GM19035 (cell line): ENCODE data around the gene ACIN1.

ENCODE experiments used
- ATAC-seq: cut with Tn5 transposase; IDR thresholded peaks from one replicate; pipeline ENCODE4 v1.9.1; 2021; ENCODE audit not compliant: unreplicated experiment

The ACIN1 gene, protein sequence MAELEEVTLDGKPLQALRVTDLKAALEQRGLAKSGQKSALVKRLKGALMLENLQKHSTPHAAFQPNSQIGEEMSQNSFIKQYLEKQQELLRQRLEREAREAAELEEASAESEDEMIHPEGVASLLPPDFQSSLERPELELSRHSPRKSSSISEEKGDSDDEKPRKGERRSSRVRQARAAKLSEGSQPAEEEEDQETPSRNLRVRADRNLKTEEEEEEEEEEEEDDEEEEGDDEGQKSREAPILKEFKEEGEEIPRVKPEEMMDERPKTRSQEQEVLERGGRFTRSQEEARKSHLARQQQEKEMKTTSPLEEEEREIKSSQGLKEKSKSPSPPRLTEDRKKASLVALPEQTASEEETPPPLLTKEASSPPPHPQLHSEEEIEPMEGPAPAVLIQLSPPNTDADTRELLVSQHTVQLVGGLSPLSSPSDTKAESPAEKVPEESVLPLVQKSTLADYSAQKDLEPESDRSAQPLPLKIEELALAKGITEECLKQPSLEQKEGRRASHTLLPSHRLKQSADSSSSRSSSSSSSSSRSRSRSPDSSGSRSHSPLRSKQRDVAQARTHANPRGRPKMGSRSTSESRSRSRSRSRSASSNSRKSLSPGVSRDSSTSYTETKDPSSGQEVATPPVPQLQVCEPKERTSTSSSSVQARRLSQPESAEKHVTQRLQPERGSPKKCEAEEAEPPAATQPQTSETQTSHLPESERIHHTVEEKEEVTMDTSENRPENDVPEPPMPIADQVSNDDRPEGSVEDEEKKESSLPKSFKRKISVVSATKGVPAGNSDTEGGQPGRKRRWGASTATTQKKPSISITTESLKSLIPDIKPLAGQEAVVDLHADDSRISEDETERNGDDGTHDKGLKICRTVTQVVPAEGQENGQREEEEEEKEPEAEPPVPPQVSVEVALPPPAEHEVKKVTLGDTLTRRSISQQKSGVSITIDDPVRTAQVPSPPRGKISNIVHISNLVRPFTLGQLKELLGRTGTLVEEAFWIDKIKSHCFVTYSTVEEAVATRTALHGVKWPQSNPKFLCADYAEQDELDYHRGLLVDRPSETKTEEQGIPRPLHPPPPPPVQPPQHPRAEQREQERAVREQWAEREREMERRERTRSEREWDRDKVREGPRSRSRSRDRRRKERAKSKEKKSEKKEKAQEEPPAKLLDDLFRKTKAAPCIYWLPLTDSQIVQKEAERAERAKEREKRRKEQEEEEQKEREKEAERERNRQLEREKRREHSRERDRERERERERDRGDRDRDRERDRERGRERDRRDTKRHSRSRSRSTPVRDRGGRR

DNA sequence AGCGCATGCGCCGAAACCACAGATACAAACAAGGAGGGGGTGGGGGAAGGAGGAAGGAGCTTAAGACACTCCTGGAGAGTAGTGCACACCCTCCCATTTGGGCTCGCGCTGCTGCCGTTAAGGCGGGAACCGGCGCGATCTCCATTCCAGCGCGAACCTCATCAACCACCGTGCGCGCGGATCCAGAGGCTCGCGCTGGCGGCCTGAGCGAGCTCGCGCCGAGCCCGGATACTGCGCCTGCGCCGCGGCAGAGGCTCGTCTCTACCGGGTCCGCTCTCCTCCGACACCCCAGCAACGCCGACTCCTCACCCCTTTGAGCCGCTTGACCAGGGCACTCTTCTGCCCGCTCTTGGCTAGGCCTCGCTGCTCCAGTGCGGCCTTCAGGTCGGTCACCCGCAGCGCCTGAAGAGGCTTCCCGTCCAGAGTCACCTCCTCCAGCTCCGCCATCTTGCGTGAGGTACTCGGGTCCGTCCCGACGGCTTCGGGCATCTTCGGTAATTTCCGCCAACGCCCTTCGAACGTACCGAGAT lies at the start of gene ACIN1:
Gene ACIN1 (minus strand): TSS at position 471 of the 530 bp plus-strand sequence. CDS start 24 bp downstream, at position 447.
- peak; percentile 39 for ATAC-seq

DNA sequence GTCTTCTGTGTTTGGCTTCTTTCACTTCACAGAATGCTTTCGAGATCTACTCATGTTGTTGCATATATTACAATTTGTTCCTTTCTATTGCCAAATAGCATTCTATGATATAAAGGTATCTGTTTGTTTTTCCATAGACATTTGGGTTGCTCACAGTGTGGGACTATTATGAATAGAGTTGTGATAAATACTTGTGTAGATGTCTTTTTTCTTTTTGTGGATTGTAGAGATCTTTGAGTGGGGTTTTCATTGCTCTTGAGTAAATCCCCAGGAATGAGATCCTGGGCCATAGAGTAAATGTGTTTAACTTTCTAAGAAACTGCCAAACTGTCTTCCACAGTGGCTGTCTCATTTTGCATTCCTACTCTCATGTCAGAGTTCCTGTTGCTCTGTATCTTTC lies 49.0 kb upstream of the ACIN1 start:
- ATAC-seq: no peak

DNA sequence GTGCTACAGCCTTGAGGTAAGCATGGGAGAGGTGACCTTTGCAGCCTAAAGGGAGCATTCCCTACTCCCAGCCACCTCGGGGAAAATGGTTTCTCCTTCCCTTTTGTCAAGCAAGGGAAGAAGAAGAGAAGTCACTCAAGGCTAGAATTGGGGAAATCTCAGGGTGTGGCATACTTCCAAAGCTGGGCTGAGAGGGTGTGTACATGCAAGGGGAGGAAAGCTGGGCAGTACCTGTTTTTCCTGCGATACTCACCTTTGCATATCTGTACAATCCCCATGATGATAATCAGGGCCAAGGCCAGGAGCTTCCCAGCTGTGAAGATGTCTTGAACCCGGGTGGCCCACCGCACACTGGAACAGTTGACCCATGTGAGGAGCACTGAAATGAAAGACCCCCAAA lies 47.9 kb upstream of the ACIN1 start:
- no peak for ATAC-seq

DNA sequence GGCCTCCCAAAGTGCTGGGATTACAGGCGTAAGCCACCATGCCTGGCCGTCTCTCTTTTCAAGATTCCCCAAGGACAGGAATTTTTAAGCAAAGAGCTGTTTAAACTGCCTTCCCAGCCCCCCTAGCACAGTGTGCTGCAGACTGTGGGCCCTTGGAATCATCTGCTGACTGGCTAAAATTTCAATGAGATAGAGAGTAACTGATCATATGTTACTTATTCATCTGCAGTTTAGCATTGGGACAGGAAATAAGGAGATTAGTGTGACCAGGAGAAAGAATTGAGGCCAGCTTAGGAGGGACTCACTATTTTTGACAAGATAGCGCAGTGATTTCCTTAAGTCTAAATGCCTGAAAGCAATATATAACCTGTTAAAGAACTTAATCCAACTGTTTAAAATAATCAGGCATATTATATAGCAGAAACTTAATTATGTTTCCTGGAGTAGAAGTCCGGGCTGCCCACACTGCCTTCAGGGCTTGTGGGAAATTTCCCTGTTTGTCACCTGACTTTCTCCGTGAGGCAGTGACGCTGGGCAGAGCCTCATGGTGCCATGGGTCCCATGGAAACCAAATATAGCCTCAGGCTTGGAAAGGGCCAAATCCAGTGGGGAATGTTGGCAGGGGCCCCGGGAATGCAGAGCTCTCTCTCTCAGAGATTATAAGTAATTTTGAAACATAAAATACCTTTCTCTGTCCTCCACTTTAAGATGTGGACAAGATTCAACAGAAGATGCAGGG lies 46.9 kb upstream of the ACIN1 start:
- ATAC-seq: no peak

DNA sequence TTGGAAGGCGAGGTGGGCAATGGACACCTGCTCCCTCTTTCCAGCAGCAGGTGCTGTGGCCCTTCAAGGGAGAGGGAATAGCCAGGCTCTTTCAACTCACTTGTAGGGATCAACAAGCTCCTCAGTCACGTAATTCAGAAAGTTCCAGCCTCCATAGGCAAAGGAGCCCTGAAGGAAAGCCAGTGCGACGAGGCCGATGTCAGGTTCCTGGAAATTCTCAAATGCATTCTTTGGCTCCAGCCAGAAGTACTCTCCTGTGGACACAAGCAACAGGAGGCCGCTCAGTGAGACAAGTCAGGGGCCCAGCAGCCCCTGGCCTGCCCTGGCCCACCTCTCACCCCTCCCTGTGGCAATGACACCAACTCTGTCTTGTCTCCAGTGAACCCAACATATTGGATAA lies 45.4 kb upstream of the ACIN1 start:
- no peak for ATAC-seq

DNA sequence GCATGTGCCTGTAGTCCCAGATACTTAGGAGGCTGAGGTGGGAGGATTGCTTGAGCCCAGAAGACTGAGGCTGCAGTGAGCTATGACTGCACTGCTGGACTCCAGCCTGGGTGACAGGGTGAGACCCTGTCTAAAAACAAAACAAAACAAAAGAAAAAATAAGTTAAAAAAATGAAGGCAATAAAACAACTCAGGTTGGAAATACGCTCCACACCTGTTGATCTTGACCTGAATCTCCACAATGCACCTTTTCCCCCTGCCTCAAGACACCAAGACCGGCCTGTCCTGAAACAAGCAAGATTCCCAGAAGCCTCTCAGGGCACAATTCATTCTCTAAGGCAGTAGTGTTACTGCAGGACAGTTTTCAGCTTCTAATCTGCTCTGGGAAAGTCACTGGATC lies 44.9 kb upstream of the ACIN1 start:
- no peak for ATAC-seq

DNA sequence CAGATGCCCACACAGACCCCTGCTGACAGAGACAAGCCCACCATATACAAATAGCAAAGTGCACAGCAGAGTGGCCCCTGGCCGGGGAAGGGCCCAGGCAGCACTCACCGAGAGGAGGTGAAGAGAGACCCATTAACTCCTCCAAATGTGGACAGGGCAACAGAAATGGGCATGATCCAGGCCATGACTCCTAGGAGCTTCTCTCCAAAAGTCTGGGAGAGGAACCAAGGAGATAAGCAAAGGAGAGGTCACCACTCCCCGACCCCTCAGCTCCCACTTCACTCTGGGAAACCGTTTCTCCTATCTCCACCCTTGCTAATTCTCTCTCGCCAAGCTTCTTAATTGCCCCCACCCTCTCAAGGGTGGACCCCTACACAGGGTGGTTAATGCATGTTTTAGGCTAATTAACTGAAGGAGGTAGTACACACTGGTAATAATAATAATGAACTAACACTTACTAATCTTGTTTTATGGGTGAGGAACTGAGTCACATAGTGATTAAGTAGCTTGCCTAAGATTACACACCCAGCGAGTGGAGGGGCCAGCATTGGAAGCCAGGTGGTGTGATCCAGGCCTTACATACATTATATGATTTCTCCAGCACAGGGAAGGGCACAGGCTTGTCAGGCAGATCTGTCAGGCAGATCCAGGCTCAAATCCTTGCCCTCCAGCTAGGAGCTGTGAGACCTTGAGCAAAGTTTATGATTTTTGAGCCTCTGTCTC lies 43.0 kb upstream of the ACIN1 start:
- ATAC-seq: no peak

DNA sequence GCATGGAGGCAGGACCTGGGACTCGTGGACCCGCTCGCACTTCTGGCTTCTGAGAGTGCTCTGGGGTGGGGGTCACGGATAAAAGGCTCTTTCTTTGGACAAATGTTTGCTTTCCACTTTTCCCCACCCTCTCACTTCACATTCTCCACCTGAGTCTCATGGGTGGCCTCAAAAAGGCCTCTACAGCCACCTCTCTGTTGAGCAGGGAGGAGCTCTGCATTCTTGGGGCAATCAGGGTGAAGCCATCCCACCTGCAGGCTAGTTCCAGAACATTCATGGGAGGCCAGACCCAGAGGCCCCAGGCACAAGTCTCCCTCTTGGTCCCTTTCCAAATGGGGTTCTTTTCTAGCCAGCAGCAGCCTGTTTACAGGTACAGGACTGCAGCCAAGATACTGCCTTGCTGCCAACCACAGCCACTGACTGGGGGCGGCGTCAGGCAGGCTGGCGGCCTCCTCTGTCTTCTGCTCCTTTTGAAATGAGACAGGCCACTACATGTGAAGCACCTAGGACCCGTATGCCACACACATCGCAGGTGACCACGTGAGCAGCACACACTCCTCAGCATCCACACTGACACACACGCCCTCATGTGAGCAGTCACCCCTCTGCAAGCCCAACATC lies 42.4 kb upstream of the ACIN1 start:
- ATAC-seq: no peak

DNA sequence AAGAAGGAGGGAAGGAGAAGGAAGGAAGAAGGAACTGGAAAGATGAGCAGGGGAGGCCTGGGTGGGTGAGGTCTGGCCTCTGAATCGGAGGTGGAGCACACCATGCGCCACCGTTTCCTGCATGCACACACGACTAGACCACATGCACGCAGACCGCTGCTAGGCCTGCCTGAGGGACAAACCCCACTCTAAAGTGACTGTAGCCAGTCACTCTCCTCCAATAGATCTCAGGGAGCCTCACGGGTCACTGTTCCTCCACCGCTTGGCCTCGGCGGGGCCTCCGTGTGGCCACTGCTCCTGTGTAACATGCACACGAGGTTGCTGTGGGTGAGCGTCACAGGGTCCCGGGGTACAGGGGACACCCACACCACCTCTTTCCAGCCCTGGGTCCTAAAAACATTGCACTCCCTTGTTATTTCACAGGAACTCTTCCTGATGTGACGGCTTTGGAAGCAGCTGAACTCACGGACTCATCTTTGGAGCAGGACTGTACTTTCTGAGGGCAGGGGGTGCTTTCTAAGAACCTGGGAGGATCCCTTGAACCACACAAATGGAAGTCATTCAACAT lies 41.7 kb upstream of the ACIN1 start:
- ATAC-seq: no peak

DNA sequence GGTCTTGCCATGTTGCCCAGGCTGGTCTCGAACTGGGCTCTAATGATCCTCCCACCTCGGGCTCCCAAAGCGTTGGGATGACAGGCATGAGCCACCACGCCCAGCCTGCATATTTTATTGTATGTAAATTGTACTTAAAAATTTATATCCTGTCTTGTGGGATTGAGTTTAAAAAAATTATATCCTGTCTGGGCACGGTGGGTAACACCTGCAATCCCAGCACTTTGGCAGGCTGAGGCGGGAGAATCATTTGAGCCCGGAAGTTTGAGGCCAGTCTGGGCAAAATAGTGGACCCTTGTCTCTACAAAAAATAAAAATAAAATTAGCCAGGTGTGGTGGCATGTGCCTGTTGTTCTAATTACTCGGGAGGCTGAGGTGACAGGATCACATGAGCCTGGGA lies 38.0 kb upstream of the ACIN1 start:
- no peak for ATAC-seq

DNA sequence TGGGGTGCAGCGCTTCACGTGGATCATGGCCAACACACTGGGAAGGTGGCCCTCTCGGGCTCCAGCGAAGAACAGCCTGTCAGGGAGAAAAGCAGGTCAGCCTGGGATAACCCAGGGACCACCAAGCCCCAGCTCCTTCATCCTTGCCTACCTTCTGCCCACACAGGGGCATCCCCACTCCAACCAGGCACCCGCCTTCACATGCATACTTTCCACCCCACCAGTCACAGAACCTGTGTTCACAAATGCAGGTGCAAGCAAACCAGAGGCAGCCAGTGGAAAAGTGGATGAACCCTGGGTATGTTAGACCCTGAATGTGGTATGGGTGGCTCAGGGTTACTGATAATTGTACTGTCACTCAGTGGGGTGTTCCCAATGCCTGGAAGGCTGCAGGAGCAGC lies 36.5 kb upstream of the ACIN1 start:
- ATAC-seq: no peak

DNA sequence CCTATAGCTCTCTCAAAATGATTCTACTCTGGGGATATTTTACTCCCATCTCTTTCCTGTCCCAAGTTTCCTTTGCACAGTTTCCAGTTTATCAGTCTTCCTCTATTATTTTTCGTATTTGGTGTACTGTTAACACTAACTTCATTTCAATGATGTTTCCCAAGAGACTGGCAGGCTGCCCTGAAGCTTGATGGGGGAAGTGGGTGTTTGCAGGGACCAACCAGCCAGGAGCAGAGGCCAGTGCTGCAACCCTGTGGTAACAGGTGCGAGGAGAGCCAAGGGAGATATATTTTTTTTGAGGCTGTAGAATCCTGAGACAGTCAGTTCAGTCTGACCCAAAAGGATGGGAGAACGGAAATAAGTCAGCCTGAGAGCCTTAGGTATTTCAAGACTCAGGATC lies 35.9 kb upstream of the ACIN1 start:
- ATAC-seq: no peak

DNA sequence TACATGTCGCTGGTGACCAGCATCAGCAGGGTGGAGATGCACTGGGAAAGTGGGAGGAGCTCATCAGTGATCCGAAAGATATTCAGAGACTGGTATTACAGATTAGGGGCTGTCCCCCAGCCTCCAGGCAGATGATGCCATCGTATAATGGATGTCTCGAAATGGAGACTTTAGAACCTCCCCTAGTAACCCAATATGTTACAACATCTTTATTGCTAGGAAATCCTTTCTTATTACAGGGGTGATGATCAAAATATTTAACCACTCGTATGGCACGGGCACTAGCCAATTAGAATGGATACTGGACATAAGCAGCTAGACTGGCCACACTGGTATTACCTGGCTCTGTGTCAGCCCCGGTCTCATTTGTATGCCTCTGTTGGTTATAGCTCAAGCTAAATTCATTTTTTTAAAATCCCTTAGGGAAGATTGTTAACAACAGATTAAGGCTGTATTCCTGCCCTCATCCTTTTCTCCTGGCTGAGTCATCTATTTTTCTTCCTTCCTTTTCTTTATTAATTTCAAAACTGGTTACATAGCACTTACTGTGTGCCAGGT lies 34.9 kb upstream of the ACIN1 start:
- no peak for ATAC-seq

DNA sequence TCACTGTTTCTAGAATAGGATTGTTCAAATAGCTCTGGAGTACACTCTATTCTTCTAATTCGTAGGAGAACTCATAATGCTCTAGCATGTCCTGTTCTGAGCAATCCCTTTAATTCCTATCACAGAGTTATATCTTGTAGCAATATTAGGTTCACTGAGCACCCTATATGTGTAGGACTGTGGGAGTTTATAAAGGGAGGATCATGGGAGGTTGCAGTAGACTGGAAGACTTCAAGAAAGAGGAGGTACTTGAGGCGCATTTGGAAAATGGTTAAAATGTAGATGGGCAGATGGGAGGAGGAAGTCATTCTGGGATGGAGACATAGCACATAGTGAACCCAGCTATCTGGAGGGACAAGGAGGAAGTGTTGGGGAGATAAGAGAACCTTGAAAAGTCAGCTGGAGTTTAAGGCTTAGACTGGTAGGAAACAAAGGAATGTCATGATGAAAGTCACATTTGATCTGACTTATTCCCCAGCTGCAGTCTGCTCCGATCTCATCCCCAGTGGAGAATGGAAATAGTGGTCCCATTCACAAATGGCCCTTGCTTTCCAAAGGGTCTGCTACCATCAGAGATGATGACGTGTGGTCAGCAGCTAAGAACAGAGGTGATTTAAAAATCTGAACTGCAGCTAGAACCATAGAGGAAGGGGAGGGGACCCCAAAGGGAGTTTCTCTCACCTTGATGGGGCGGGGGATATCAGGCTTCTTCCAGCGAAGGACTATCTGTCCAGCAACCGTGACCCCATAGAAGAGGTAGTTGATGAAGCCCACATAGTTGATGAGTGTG lies 34.2 kb upstream of the ACIN1 start:
- ATAC-seq: no peak

DNA sequence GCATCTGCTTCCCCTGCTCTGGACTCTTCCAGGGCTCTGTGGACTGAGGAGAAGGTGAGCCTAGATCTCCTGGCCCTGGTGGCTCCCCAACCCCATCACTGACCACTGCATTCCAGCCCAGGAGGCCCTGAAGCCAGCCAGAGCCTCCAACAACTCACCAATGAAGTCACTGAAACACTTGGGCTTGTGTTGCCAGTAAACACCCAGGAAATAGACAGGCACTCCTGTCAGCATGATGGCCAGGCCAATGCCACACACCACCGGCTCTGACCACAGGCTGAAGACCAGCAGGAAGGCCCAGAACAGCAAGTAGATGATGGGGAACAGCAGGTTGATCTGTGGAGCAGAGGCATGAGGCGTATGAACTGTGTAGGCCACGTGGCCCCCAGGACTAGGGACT lies 32.9 kb upstream of the ACIN1 start:
- ATAC-seq: no peak

DNA sequence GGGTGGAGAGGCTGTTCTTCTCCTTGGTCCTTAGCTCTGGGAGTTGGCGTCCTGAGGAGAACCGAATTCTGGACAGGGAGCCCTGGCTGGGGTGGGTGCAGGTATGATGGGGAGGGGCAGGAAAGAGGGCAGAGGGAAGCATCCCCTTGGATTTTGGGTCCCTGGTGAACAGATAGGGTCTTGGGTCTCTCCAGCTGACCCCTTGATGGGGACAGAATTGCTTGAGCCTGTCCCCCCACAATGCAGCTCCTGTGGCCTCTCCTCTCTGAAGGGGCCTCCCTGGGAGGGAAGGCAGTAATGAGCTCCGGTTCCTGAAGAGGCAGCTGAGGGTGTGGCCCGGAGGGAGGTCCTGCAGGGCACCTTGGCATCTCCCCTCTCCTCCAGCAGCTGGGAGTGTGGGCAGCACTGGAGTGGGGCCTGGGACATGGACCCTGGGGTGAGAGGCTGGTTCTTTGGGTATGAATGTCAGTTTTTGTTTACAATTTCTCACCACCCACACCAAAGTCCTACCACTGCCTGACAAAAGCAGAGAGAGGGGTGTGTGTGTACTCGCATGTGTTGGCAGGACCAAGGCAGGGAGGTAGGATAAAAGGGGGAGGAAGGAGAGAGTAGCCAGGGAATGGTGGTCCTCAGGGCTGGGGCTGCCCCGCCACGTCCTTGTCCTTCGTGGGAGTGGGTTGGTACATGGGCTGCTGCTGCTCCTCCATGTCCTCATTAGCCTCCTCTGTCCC lies 31.8 kb upstream of the ACIN1 start:
- ATAC-seq: no peak

DNA sequence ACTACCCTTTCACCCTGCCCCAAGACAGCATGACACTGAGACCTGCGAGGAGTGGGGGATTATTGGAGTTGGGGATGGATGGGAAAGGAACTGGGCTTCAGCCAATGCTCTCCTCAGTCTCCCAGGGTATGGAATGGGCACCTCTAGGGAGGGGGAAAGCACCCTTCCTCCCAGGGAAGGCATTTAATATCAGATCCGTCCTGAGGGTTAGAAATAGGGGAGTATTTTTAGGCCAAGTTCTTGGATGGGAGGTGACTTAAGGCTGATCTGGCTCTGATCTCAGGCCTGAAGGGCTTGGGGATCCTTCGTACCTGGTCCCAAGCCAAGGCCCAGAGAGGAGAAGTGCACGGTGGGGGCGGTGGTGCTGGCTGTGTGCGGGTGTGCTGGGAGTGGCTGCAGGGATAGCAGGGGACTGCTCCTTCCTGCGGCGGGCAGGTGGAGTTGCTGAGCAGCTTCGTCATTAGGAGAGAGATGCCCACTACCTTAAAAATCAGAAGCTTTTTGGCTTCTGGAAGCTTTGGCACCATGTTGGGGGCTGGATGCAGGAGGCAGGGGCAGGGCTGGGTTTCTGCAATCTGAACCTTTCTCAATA lies 31.1 kb upstream of the ACIN1 start:
- no peak for ATAC-seq
